ENCODE measurements around the gene TEKT1.
"Not testable (repeated sequence)": the region's sequence is repeated elsewhere in the genome, so short reads cannot be mapped to it uniquely, and the experiment has no call there.

TEKT1 gene

DNA sequence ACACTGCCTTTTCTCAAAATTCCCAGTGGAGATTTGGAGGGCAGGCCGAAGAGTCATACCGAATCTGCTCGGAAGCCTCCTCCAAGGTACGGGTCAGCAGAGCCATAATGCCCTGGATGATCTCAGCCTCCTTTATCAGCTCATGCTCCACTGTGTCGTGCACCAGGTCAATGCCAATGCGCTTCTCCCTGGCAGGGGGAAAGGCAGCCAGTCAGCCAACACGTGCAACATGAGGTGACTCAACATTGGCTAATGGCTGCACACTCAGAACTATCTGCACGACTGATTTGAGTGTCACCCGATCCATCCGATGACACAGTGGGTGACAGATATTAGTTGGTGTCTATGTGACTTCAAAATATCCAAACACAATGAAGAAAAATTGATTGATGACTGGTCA is 15.8 kb downstream of the TEKT1 start:
- no peak for DNase-seq

DNA sequence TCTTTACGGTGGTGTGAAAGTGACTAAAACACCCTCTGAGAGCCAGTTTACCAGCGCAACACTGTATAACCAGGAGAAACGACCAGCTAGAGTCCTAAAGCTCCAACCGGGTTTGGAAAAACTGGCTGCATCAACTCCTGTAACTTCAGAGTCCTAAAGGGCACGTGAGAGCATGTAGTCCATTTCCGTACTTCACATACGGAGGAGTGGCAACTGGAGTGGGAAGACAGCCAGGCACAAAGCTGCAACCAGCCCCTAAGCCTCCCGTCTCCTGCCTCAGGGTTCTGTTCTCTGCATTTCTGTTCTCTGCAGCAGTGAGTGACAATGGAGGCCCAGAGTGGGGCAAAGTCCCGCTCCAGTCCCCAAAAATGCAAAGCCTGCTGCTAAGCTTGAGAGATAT is 19.2 kb downstream of the TEKT1 start:
- DNase-seq = no peak

DNA sequence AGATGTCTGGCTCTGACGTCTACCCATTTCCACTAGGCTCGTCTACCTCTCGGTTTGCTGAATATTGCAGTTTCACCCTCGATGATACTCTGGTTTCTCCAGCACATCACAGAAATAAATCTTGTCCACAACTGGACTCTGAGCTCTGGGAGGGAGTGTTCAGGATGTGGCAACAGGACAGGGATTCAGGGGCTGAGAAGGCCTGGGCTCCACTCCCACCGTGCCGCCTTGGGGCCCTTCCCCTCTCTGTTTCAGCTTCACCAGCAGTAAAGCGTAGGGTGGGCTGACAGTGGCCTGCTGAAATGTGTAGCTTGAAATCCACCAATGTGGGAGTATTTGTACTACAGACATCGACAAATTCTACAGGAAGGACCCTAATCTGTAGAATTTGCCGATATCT is 20.0 kb downstream of the TEKT1 start:
- DNase-seq = no peak

DNA sequence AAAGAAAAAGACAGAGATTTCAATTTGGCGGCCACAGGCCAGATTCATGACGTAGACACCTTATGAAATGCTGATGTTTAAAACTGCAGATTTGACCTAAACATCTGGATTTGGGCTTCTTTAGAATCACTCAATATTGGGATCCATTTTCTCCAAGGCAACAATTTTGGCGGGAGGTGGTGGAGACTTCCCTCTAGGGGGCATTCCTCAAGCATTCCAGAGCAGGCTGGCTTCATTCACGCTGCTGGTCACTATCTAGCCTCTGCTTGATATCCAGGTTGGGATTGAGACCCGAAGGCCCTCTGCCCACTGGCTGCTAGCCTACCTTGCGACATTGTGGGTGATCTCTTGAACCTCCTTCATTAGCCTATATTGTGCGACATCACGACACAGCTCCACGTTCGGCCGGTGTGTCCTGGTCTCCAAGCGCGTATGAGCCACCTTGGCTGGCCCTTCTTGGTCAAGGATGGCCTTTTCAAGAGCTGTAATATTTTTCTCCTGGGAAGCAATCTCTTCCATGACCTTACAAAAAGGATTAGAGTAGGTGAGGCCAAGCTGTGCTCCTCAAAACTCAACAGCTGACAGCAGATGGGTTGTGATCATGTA is 31.0 kb downstream of the TEKT1 start:
- DNase-seq = no peak

DNA sequence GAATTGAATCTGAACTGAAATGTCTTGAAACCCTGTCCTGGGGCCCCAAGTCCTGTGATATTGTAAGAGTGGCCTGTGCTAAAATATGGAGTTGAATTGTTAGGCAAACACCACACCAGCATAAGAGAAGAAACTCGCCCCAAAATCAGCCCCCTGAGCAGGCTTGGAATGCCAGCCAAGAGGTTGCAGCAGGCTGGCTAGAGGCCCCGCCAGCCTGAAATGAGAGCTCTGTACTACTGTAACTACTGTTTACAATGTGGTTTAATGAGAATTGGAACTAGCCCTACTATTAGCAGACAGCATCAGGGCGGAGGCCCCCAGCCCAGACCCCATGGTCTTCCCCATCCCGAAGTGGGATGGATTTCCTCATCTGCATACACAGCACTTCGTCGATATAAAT is 31.8 kb downstream of the TEKT1 start:
- no peak for DNase-seq

DNA sequence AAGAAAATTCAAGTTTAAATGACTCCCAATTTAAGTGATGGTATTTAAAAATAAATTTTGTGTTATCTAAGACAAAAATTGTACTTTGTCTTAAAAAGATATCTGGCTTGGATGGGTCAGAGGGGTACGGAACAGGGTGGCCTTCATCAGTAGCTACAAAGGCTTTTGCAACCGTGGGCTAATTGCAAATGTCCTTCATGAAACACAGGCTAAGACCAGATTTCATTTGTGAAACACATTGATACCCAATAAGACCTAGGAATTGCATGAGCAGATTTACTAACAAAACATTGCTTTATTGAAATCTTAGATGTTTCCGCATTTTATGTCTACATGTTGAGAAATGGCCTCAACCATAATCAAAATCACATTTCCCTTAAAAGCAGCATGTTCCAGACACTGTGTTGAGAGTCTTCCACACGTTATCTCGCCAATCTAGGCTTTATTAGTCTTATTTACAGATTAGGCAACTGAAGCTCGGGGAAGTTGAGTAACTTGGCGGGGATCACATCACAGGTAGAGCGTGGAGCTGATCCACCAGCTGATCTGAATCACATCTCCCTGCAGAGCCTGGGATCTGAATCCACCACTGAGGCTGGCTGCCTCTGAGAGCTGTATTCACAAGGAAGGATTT is 33.7 kb downstream of the TEKT1 start:
- no peak for DNase-seq

DNA sequence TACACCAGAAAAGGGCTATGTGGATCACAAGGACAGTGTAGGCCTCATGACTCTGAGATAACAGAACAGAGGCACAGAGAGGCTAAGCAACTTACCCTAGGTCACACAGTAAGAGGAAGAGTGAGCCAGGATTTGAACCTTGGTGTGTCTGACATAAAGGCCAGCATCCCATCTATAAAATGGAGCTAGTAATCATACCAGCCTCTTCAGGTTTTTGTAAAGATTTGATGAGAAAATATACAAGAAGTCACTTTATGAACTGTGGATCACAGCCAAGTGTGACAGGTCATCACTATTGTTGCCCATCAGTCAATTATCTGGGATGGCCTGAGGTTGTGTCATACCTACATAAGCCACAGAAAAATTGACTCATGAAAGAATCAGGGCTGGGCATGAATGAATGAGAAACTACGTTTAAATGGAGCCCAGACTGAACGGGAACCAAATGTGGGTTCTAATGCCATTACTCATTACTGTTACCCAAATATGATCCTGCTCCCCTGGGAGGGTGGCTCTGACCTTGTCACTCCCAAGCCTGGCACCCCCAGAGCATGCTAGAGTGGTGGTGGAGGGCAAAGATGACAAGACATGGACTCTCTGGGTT is 34.5 kb downstream of the TEKT1 start:
- DNase-seq = peak; percentile 35

DNA sequence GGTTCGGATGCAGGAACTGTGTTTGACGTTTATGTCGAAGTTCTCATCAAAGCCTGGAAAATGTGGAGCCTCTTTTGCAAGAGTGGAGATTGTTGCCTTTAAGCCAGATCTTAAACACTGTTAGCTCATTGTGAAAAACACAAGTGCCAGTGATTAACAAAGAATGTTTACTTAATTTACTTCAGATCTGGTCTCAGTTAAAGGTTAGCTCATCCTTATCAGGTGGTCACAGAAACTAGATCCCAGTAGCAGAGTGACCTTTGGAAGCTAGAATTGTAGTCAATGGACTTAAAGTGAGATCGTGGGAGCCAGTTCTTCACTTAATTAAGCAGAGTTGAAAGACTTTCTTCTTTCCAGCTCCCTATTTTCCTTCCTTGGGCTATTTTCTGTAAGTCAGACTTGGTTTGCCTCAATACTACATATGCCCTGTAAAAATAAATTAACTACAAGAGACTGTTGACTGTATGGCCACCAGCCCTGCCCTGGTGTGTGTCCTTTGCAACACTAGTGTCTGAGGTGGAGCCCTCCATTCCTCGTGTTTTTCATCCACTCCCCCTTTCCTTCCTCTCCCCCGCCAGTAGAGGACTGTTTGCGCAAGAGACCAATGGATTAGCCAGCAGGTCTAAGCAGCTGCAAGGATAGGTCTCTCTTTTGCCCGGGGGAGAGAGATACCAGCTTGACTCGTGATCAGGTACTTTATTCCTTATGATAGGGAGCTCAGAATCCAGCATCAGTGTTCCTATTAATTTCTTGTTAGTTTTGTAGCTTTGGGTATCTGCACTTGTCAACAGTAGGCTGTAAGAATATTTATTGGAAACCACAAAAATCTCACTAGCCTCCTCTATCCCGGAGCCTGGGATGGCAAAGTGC is 35.3 kb downstream of the TEKT1 start:
- DNase-seq = no peak

DNA sequence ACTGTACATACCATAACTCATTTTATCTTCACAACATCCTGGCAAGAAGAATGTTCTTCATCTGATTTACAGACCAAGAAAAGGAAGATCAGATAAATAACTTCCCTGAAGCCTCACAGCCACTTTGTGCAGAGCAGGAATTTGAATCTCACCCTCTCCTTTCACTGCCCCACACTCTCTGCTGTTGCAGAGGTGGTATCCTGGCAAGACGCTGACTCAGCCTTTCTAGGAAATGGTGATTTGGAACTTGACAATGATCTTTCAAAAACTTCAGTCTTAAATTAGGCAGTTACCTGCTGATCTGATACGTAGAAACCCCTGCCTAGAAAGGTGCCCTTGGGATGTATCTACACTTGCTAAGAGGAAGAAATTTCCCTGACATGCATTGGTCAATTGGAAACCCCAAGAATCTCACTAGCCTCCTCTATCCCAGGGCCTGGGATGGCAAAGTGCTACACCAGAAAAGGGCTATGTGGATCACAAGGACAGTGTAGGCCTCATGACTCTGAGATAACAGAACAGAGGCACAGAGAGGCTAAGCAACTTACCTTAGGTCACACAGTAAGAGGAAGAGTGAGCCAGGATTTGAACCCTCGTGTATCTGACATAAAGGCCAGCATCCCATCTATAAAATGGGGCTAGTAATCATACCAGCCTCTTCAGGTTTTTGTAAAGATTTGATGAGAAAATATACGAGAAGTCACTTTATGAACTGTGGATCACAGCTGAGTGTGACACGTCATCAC is 37.6 kb downstream of the TEKT1 start:
- no peak for DNase-seq

DNA sequence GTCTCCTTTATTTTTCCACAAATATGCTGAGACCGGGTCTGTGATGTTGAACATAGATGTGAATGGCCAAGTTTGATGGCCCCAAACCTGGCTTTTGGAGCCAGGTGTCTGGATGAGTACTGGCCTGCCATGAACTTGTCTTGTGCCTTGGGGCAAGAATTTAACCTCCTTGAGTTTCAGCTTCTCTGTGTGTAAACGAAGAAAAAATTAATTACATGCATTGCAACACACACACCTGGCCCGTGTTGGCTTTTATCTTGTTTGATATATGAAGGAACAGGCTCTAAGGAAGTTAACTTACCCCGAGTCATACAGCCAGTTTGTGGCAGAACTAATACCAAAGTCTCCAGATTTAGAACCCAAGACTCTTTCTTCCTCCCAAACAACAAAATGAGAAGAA is 42.4 kb downstream of the TEKT1 start:
- no peak for DNase-seq

DNA sequence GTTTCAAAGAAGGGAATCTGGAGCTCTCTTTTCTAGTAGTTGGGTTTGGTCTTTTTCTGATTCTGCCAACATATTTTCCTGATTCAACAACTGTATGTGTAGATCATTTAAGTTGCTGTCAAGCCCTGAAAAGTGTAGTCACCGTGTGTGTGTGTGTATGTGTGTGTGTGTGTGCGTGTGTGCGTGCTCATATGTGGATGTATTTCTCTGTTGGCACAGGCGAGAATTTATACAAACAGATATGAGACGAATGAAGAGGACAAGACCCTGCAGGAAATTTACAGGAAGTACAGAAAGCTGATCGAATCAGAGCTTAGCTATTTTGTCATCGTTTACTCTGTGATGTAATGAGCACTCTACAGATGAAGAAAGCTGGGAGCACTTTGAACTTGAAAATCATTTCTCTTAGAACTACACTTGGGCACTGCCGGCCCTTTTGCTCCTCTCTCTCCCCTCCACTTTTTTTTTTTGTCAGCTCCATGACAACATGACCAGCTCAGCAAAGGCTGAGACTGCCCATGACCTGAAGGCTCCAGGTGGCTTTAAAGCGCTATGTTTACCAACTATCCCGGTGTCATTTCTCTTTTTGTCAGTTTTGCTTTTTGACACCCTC is 44.3 kb downstream of the TEKT1 start:
- peak; percentile 7 for DNase-seq

DNA sequence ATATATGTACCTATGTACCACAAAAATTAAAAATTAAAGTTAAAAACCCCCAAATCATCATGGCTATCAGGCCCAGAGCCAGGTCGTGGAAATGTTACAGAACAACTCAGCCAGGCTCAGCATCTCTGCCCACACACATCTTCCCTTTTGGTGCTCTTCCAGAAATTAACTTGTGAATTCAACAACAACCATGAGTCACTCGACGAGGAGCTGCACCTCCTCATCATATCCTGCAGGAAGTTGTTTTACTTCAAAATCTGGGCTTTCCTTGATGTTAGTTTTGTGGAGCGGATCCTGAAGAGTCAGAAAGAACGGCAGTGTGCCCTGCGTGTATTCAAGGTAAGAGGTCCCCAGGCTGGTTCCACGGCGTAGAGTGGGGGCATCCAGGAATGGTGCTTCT is 44.9 kb downstream of the TEKT1 start:
- peak; percentile 54 for DNase-seq

DNA sequence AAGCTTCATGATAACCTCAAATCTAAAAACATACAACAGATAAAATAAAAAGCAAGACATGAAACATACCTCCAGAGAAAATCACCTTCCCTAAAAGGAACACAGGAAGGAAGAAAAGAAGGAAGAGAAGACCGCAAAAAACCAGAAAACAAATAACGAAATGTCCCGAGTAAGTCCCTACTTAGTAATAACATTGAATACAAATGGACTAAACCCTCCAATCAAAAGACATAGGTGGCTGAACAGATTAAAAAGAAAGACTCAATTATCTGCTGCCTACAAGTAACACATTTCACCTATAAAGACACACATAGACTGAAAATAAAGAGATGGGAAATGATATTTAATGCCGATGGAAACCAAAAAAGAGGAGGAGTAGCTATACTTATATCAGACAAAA is 49.3 kb downstream of the TEKT1 start:
- no peak for DNase-seq

DNA sequence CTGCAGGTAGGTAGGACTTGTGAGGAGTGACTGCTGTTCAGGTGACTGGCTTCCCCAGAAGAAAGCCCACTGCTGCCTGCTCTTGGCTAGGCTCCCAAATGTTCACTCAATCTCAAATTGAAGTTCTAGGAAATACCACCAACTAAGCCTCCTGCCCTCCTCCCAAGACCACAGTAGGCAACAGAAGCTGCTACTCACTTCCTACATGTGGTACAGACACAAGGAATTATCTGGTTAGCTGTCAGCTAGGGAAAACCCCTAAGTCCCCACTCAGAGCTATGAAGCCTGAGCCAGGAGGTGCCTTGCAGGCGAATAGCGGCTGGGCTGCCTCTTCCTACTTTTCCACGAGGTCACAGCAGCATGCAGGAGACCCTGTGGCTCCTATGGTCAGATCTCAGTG is 50.6 kb downstream of the TEKT1 start:
- no peak for DNase-seq

DNA sequence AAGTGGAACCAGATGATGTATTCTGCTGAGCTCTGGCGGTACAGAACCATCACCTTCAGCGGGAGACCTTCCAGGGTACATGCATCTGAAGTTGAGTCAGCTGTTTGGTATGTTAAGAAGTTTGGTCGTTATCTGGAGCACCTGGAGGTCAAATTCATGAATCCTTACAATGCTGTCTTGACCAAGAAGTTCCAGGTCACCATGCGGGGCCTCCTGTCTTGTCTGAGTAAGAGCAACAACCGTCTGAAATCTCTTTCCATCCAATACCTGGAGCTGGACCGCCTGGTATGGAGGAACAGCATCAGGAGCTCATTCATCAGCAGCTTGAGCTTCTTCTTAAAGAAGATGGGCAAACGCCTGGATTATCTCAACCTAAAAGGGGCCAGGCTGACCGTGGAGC is 51.5 kb downstream of the TEKT1 start:
- DNase-seq = no peak

DNA sequence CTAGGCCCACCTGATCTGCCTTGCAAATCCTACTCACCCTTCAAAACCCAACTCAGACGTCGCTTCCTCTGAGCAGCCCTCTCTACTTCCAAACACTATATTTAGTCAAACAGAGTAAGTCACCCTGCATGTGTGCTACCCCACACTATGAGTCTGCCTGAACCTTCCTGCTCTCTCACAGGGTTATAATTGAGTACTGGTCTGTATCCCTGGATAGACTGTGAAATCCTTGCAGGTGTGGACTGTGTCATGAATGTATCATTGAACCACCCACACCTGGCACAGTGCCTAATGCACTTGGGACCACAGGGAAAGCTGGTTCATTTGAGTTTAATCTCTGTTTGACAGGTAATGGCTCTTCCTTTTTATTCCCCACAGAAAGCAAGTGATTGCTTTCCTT is 52.1 kb downstream of the TEKT1 start:
- DNase-seq = no peak

DNA sequence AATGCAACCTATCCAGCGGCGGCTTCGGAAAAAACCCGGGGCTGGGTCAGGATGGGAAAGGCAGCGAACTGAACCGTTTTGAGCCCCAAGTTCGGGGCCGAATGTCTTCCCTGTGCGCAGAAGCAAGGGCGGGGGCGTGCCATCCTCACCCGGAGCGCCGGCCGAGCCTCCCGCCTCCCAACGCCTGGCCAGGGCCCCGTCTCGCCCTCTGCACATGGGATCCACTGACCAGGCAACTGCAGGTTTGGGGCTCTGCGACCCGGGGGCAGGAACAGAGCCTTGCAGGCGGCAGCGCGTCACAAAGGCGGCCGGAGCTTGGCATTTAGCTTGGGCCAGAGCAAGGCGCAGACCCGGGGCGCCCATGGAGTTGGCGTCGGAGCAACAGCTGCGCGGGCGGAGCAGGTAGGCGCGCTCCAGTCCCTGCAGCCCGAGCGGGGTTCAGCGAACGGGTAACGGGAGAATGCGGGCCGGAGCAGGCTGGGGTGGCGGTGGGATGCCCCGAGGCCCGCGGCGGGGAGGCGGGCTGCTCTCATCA is 55.6 kb downstream of the TEKT1 start, which contains the start of gene FBXO39:
Gene FBXO39, plus strand, starts transcription at position 345 of the 535 bp plus-strand sequence. CDS start 3,654 bp downstream, outside the sequence.
- DNase-seq = no peak

DNA sequence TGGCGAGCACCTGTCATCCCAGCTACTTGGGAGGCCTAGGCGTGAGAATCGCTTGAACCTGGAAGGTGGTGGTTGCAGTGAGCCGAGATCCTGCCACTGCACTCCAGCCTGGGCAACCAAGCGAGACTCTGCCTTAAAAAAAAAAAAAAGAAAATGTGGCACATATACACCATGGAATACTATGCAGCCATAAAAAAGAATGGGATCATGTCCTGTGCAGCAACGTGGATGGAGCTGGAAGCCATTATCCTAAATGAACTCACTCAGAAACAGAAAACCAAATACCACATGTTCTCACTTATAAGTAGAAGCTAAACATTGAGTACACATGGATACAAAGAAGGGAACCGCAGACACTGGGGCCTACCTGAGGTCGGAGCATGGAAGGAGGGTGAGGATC is 56.6 kb downstream of the TEKT1 start:
- not testable (repeated sequence) for DNase-seq

DNA sequence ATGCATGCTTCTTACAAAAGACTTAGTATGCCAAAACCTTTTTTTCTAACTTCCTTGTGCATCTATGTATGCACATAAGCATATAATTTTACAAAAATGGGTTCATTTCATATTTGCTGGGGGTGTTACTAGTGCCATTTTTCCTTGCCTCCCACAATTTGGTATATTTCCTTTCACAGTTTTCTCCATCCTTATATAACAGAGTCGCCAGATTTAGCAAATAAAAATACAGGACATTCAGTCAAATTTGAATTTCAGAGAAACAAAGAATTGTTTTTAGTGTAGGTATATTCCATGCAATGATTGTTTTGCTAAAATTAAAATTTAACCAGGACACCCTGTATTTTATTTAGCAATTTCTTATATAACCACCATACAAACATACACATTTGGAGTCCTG is 59.5 kb downstream of the TEKT1 start:
- DNase-seq = no peak

DNA sequence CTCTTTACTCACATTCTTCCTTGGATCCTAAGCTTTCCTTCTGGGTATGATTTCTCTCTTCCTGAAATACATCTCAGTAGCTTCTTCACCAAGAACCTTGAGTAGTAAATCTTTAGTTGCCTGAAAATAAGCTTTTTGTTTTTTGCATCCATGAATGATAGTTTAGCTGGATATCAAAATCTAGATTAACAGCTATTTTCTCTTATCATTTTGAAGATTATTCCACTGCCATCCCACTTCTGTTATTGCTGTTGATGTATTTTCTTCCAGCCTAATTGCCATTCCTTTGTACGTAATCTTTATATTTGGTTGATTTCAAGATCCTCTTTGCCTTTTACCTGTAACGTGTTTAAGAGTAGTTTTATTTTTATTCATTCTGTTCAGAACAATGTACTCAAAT is 63.1 kb downstream of the TEKT1 start:
- DNase-seq = no peak

DNA sequence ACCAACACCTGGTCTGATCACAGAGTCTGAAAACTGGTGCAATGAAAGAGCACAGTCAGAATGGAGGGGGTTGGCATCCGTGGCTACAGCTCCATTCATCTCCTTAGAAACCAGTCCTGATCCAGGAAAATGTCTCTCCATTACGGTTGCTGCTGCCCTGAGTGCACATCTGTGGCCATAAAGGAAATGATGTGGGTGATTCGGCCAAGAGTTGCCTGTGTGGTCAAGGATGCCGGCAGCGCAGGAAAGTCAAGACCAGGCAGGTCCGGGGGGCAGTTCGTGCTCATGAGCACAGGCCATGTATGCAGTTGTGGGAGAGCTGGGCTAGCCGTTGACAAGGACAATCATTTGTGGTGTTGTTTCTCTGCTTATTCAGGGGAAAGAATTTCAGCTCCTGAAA is 69.8 kb downstream of the TEKT1 start:
- DNase-seq = no peak

DNA sequence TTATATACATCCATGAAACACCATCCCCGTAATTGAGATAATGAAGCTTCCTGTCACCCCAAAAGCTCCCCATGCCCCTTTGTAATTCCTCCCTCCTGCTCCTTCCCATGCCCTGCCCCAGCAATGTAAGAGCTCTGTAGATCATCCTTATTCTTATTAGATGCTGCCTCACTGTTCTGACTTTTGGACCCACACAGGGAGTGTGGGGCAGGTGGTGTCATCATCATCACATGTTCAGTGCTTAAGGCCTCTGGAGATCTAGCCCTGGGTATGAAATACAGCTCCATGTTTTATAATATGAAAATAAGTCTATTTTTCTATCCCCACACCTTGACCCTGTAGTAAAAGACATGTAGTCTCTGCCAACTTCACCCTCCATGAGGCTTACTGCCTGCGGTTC is 73.8 kb downstream of the TEKT1 start:
- DNase-seq = no peak

Data from fibroblast of skin of back (primary cell).